ENCODE results near the gene ZBTB8A.

- no peak for TF ChIP-seq CTCF (conservative IDR thresholded peaks at IDR 0.05)
- TF ChIP-seq EZH2 (IDR thresholded peaks at IDR 0.05; ENCODE audit: low read depth): no peak
Measured at GRCh38 chr1:32627596-32628162, 88.5 kb downstream of the ZBTB8A start.

Measured in PC-9 (cell line).